Progenitor cell of endocrine pancreas (in vitro differentiated cells): ENCODE results near the gene RASAL1. TPM values are rescaled to one million over a fixed set of nuclear protein-coding genes. Genes with fewer than 3 reads are reported as not detected.

Source experiments
- DNase-seq: peaks from one replicate; pipeline ENCODE4 v3.0.0; 2021; ENCODE audit warnings: low spot score; ENCODE audit not compliant: unreplicated experiment
- H3K27ac Mint-ChIP-seq: 2 replicates; pipeline ENCODE4 v1.8.0; 2021; ENCODE audit warnings: mild to moderate bottlenecking, moderate library complexity, mixed read lengths
- H3K27me3 Mint-ChIP-seq: 2 replicates; pipeline ENCODE4 v1.8.0; 2021; ENCODE audit warnings: mixed read lengths
- H3K36me3 Mint-ChIP-seq: 2 replicates; pipeline ENCODE4 v1.8.0; 2022; ENCODE audit warnings: mixed read lengths; ENCODE audit not compliant: insufficient read depth
- H3K4me1 Mint-ChIP-seq: 2 replicates; pipeline ENCODE4 v1.8.0; 2021; ENCODE audit warnings: low read depth, mixed read lengths
- H3K4me3 Mint-ChIP-seq: 2 replicates; pipeline ENCODE4 v1.8.0; 2021; ENCODE audit warnings: low read depth, mild to moderate bottlenecking, moderate library complexity, mixed read lengths
- H3K9me3 Mint-ChIP-seq: 2 replicates; pipeline ENCODE4 v1.8.0; 2021; ENCODE audit warnings: low read depth, mixed read lengths
- CTCF ChIP-seq: fragments of 200-600 bp; sonication (generic); IDR thresholded peaks from one replicate; pipeline ENCODE4 v1.5.0; 2021; ENCODE audit warnings: antibody characterized with exemption, mild to moderate bottlenecking; ENCODE audit not compliant: unreplicated experiment
- total RNA-seq: library from RNA; stranded (reverse); gene quantifications from 2 replicates; pipeline ENCODE4 v1.2.1, GENCODE V29; 2021

Gene RASAL1
- total RNA-seq, 1 donor from 2014 or later = 0.46 TPM

- Mint-ChIP-seq H3K36me3 (peaks cover 18% of the 10 kb centered on the region), H3K27me3 (peaks cover 22% of the 10 kb centered on the region), H3K9me3 (no peaks in the 10 kb centered on the region), H3K27ac (no peak overlapping the region), H3K4me3 (no peak overlapping the region), H3K4me1 (no peaks in the 10 kb centered on the region)
- TF ChIP-seq CTCF = no peak
- no peak for DNase-seq
Observed at GRCh38 chr12:113159937-113160336, 24.4 kb upstream of the RASAL1 start.

GRCh38 chr12:113158439-113159203, 23.1 kb upstream of the RASAL1 start:
- Mint-ChIP-seq H3K27me3 (peaks cover 28% of the 10 kb centered on the region), H3K4me1 (no peaks in the 10 kb centered on the region), H3K4me3 (no peak overlapping the region), H3K36me3 (peaks cover 18% of the 10 kb centered on the region), H3K27ac (no peak overlapping the region), H3K9me3 (no peaks in the 10 kb centered on the region)
- no peak for DNase-seq
- no peak for TF ChIP-seq CTCF

GRCh38 chr12:113157218-113157859, 21.8 kb upstream of the RASAL1 start:
- H3K9me3 Mint-ChIP-seq = no peaks in the 10 kb centered on the region
- peaks cover 17% of the 10 kb centered on the region for H3K36me3 Mint-ChIP-seq
- peaks cover 41% of the 10 kb centered on the region for H3K27me3 Mint-ChIP-seq
- DNase-seq = no peak
- no peak overlapping the region for H3K27ac Mint-ChIP-seq
- no peak for TF ChIP-seq CTCF
- no peak overlapping the region for H3K4me3 Mint-ChIP-seq
- peaks cover under 1% of the 10 kb centered on the region for H3K4me1 Mint-ChIP-seq

- H3K4me3 Mint-ChIP-seq = no peak overlapping the region
- DNase-seq = no peak
- peaks cover 49% of the 10 kb centered on the region for H3K27me3 Mint-ChIP-seq
- peaks cover 3% of the 10 kb centered on the region for H3K4me1 Mint-ChIP-seq
- H3K27ac Mint-ChIP-seq = no peak overlapping the region
- no peaks in the 10 kb centered on the region for H3K9me3 Mint-ChIP-seq
- TF ChIP-seq CTCF = no peak
- peaks cover 11% of the 10 kb centered on the region for H3K36me3 Mint-ChIP-seq
Observed at GRCh38 chr12:113155646-113156045, 20.1 kb upstream of the RASAL1 start.

- Mint-ChIP-seq H3K9me3 (no peaks in the 10 kb centered on the region), H3K27me3 (peaks cover 53% of the 10 kb centered on the region), H3K36me3 (peaks cover 8% of the 10 kb centered on the region), H3K4me1 (peaks cover 3% of the 10 kb centered on the region), H3K27ac (no peak overlapping the region), H3K4me3 (no peak overlapping the region)
- no peak for DNase-seq
- TF ChIP-seq CTCF = no peak
Observed at GRCh38 chr12:113155060-113155459, 19.5 kb upstream of the RASAL1 start.
